ENCODE measurements around the gene CASZ1. TPM values are rescaled to one million over a fixed set of nuclear protein-coding genes. Genes with fewer than 3 reads are reported as not detected.

CASZ1 gene
- polyA plus RNA-seq, 4 donors: 13.5 to 23.0 (median 14.5) TPM

GRCh38 chr1:10760566-10761502, 35.6 kb downstream of the CASZ1 start:
- WGBS, 3 donors: 27 to 68% (median 38%) methylated on average over 17 of the region's 17 CpGs
- peaks cover 6 to 52% (median 28%) of the 10 kb centered on the region in 3 donors for H3K4me1 ChIP-seq (ENCODE audit: control insufficient read depth in 3 of 3, insufficient read depth in 2 of 3, low read depth in 1 of 3, low read length in 2 of 3)
- H3K27me3 ChIP-seq (ENCODE audit: control insufficient read depth in 3 of 3, insufficient read depth in 3 of 3, low read length in 3 of 3): no peaks in the 10 kb centered on the region
- DNase-seq (peak; percentile 76 to 93), FAIRE-seq (no peak)
- peak overlapping the region; percentile 76 to 94 (median 94) for H3K27ac ChIP-seq (ENCODE audit: low read depth in 1 of 3, low read length in 2 of 3)
- H3K36me3 ChIP-seq (ENCODE audit: control insufficient read depth in 3 of 3, insufficient read depth in 2 of 3, low read depth in 1 of 3, low read length in 3 of 3): peaks cover 0 to 55% (median 0%) of the 10 kb centered on the region in 3 donors
- H3K4me3 ChIP-seq (ENCODE audit: low read depth in 1 of 3, low read length in 3 of 3): no peak overlapping the region
- H3K9me3 ChIP-seq (ENCODE audit: control insufficient read depth in 2 of 2, insufficient read depth in 1 of 2, low read depth in 1 of 2, low read length in 1 of 2): no peaks in the 10 kb centered on the region

DNA sequence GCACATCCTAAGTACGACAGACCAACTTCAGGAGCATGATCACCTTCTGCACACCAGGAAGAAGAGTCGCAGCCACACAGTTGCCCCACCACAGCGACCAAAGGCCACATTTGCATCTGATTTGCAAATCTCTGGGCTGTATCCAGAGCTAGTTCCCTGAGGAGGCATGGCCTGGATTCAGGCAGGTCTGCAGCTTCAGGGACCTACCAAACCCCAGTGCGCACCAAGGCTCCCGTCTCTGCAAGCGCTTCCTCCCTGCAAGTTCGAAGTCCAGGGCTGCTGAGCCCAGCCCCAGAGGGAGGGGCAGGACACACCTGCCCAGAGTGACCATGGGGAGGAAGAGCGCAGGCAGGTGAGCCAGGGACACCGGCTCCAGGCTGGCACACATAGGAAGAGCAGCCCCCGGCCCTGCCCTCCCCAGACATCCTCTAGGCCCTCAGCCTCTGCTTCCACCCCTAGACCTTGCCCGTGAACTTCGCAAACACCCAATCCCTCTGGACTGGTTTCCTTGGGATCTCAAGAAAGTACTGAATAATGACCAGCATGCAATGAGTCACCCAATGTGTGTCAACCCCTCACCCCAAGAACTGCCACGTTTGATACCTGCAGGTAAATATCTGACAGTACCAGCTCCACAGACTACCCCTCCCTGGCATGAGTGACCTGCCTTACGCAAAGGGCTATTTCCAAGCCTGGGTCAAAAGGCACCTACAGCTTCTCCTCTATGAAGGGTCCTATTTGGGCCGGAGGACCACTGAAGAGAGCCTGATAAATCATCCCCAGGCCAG, 36.8 kb downstream of the CASZ1 start:
- Histone ChIP-seq H3K36me3 (ENCODE audit: control insufficient read depth in 3 of 3, insufficient read depth in 2 of 3, low read depth in 1 of 3, low read length in 3 of 3) (peaks cover 0 to 58% (median 0%) of the 10 kb centered on the region in 3 donors), H3K4me1 (ENCODE audit: control insufficient read depth in 3 of 3, insufficient read depth in 2 of 3, low read depth in 1 of 3, low read length in 2 of 3) (peaks cover 6 to 50% (median 25%) of the 10 kb centered on the region in 3 donors), H3K27ac (ENCODE audit: low read depth in 1 of 3, low read length in 2 of 3) (peak overlapping the region; percentile 76 to 94 (median 94)), H3K27me3 (ENCODE audit: control insufficient read depth in 3 of 3, insufficient read depth in 3 of 3, low read length in 3 of 3) (no peaks in the 10 kb centered on the region), H3K9me3 (ENCODE audit: control insufficient read depth in 2 of 2, insufficient read depth in 1 of 2, low read depth in 1 of 2, low read length in 1 of 2) (no peaks in the 10 kb centered on the region), H3K4me3 (ENCODE audit: low read depth in 1 of 3, low read length in 3 of 3) (peak overlapping the region in 2 of 3 donors; percentile 8 to 38)
- DNase-seq: peak; percentile 93 to 99
- WGBS, 3 donors: 20 to 65% (median 34%) methylated on average over 15 of the region's 15 CpGs
- no peak for FAIRE-seq

DNA sequence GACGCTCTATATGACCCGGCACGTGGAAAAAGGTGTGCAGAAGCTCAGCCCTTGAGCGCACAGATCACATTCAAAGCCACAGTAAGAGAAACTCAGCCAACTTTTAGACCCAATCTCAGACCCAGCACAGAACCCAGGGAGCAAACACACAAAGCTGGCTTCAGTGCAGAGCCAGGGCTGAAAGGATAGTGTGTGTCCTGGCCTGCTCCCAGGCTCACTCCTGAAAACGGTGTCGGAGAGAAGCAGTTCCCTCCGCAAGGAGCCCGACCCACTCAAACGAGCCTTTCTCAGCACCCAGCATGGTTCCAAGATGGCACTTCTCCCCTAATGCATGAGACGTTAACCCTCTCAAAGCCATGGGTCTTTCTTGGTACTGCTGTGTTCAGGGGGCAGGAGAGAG, 39.6 kb downstream of the CASZ1 start:
- Histone ChIP-seq H3K4me1 (ENCODE audit: control insufficient read depth in 3 of 3, insufficient read depth in 2 of 3, low read depth in 1 of 3, low read length in 2 of 3) (peaks cover 6 to 44% (median 21%) of the 10 kb centered on the region in 3 donors), H3K36me3 (ENCODE audit: control insufficient read depth in 3 of 3, insufficient read depth in 2 of 3, low read depth in 1 of 3, low read length in 3 of 3) (peaks cover 0 to 67% (median 2%) of the 10 kb centered on the region in 3 donors), H3K4me3 (ENCODE audit: low read depth in 1 of 3, low read length in 3 of 3) (no peak overlapping the region), H3K9me3 (ENCODE audit: control insufficient read depth in 2 of 2, insufficient read depth in 1 of 2, low read depth in 1 of 2, low read length in 1 of 2) (no peaks in the 10 kb centered on the region), H3K27me3 (ENCODE audit: control insufficient read depth in 3 of 3, insufficient read depth in 3 of 3, low read length in 3 of 3) (peaks cover 0 to 2% (median 0%) of the 10 kb centered on the region in 3 donors), H3K27ac (ENCODE audit: low read depth in 1 of 3, low read length in 2 of 3) (peak overlapping the region in 2 of 3 donors; percentile 79 to 84)
- DNase-seq (no peak), FAIRE-seq (no peak)
- 75 to 79% (median 76%) methylated on average over 10 of the region's 10 CpGs for WGBS, 3 donors

DNA sequence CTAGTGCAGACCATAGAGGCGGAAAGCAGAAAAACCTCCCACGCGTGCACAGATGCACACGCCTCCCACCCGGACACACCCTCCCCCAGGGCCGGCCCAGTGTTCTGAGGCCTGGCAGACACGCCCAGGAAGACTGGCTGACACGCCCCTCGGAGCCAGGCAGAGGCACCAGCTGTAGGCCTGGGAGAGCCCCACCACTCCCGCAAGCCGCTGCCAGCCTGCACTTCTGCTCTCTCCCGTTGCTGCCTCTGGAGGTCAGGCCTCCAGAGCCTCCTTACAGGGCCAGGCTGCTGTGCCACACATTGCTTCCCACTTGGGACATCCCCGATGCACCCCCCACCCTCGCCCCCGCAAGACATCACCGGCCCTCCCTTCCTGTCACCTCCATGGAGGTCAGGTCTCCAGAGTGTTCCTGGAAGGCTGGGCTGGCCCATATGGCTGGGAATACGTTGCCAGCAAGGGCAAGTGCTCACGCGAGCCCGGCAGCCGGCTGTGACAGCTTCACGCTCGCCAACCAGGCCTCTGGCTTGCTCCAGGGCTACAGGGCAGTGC, 40.4 kb downstream of the CASZ1 start:
- H3K4me1 ChIP-seq (ENCODE audit: control insufficient read depth in 3 of 3, insufficient read depth in 2 of 3, low read depth in 1 of 3, low read length in 2 of 3): peaks cover 4 to 36% (median 18%) of the 10 kb centered on the region in 3 donors
- 12 to 28% (median 26%) methylated on average over 22 to 23 of the region's 23 CpGs for whole genome bisulfite sequencing, 3 donors
- FAIRE-seq (no peak), DNase-seq (peak; percentile 77 to 93)
- H3K27me3 ChIP-seq (ENCODE audit: control insufficient read depth in 3 of 3, insufficient read depth in 3 of 3, low read length in 3 of 3): peaks cover 0 to 2% (median 0%) of the 10 kb centered on the region in 3 donors
- no peaks in the 10 kb centered on the region for H3K9me3 ChIP-seq (ENCODE audit: control insufficient read depth in 2 of 2, insufficient read depth in 1 of 2, low read depth in 1 of 2, low read length in 1 of 2)
- H3K36me3 ChIP-seq (ENCODE audit: control insufficient read depth in 3 of 3, insufficient read depth in 2 of 3, low read depth in 1 of 3, low read length in 3 of 3): peaks cover 0 to 69% (median 2%) of the 10 kb centered on the region in 3 donors
- H3K4me3 ChIP-seq (ENCODE audit: low read depth in 1 of 3, low read length in 3 of 3): no peak overlapping the region
- peak overlapping the region in 2 of 3 donors; percentile 79 to 84 for H3K27ac ChIP-seq (ENCODE audit: low read depth in 1 of 3, low read length in 2 of 3)

DNA sequence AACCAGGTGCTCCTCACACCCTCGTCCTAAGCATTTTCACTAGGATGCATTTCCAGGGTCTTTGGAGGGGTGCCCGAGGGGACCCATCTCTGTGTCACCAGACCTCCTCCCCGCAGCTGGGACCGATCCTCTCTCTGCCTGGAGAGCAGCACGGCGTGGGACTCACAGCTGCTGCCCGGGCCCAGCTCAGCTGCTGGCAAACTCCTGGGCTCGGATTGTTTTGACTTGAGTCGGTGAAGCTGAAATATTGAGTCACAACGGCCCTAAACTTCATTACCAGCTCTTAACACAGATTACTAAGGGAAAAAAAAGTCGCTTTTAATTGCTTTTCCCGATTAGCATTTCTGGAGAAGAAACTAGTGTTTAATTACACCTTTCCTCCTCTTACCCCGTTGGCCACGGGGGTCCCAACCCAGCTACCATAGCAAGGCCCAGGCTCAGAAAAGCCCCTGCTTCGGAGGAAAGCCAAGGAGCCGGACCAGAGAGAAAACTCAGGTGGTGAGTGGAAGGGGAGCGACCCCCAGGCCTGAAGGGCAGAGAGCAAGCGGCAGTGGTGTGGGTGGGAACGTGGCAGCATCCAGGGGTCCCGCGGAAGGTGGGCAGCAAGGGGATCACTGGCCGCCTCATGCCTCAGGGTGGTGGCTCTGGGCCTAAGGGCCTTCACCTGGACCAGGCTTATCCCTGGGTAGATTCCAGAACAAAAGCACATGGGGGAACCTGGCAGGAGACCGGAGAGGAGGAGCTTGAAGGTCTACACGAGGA, 41.7 kb downstream of the CASZ1 start:
- no peak for FAIRE-seq
- Histone ChIP-seq H3K4me1 (ENCODE audit: control insufficient read depth in 3 of 3, insufficient read depth in 2 of 3, low read depth in 1 of 3, low read length in 2 of 3) (peaks cover 0 to 23% (median 15%) of the 10 kb centered on the region in 3 donors), H3K4me3 (ENCODE audit: low read depth in 1 of 3, low read length in 3 of 3) (no peak overlapping the region), H3K36me3 (ENCODE audit: control insufficient read depth in 3 of 3, insufficient read depth in 2 of 3, low read depth in 1 of 3, low read length in 3 of 3) (peaks cover 0 to 63% (median 2%) of the 10 kb centered on the region in 3 donors), H3K9me3 (ENCODE audit: control insufficient read depth in 2 of 2, insufficient read depth in 1 of 2, low read depth in 1 of 2, low read length in 1 of 2) (no peaks in the 10 kb centered on the region), H3K27ac (ENCODE audit: low read depth in 1 of 3, low read length in 2 of 3) (no peak overlapping the region), H3K27me3 (ENCODE audit: control insufficient read depth in 3 of 3, insufficient read depth in 3 of 3, low read length in 3 of 3) (peaks cover 0 to 2% (median 0%) of the 10 kb centered on the region in 3 donors)
- WGBS, 3 donors: 66 to 78% (median 73%) methylated on average over 21 to 24 of the region's 24 CpGs
- DNase-seq: no peak

GRCh38 chr1:10753299-10753698, 43.1 kb downstream of the CASZ1 start:
- no peak overlapping the region for H3K27ac ChIP-seq (ENCODE audit: low read depth in 1 of 3, low read length in 2 of 3)
- 23 to 47% (median 33%) methylated on average over 11 of the region's 11 CpGs for WGBS, 3 donors
- H3K4me3 ChIP-seq (ENCODE audit: low read depth in 1 of 3, low read length in 3 of 3): no peak overlapping the region
- H3K9me3 ChIP-seq (ENCODE audit: control insufficient read depth in 2 of 2, insufficient read depth in 1 of 2, low read depth in 1 of 2, low read length in 1 of 2): no peaks in the 10 kb centered on the region
- H3K4me1 ChIP-seq (ENCODE audit: control insufficient read depth in 3 of 3, insufficient read depth in 2 of 3, low read depth in 1 of 3, low read length in 2 of 3): peaks cover 0 to 15% (median 10%) of the 10 kb centered on the region in 3 donors
- peaks cover 0 to 64% (median 2%) of the 10 kb centered on the region in 3 donors for H3K36me3 ChIP-seq (ENCODE audit: control insufficient read depth in 3 of 3, insufficient read depth in 2 of 3, low read depth in 1 of 3, low read length in 3 of 3)
- peak; percentile 32 to 57 for DNase-seq
- no peak for FAIRE-seq
- H3K27me3 ChIP-seq (ENCODE audit: control insufficient read depth in 3 of 3, insufficient read depth in 3 of 3, low read length in 3 of 3): peaks cover 0 to 2% (median 0%) of the 10 kb centered on the region in 3 donors

DNA sequence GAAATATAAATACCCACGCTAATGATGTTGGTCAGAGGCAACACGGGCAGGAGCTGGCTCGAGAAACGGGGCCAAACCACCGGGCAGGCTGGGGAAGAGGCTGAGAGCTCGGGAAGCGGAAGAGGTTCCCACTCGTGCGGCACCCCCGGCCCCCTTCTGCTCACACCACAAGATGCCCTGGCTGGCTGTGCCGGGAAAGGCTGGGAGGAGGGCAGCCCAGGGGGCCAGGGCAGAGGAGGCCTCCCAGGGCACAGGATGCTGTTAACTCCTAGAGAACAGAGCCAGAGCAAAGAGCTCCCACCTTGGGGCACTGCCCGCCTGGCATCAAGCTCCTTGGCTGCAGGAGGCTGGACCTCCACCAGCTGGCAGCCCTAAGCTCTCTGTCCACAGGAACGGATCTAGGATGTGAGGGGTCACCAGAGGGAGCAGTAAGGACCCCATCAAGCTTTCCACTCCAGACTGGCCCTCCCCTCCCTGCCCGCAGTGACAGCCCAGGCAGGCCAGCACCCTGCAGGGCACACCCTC, 44.8 kb downstream of the CASZ1 start:
- H3K27ac ChIP-seq (ENCODE audit: low read depth in 1 of 3, low read length in 2 of 3): no peak overlapping the region
- 68 to 78% (median 76%) methylated on average over 13 to 14 of the region's 14 CpGs for WGBS, 3 donors
- no peaks in the 10 kb centered on the region for H3K9me3 ChIP-seq (ENCODE audit: control insufficient read depth in 2 of 2, insufficient read depth in 1 of 2, low read depth in 1 of 2, low read length in 1 of 2)
- DNase-seq: no peak
- H3K4me1 ChIP-seq (ENCODE audit: control insufficient read depth in 3 of 3, insufficient read depth in 2 of 3, low read depth in 1 of 3, low read length in 2 of 3): peaks cover 0 to 14% (median 7%) of the 10 kb centered on the region in 3 donors
- H3K36me3 ChIP-seq (ENCODE audit: control insufficient read depth in 3 of 3, insufficient read depth in 2 of 3, low read depth in 1 of 3, low read length in 3 of 3): peaks cover 0 to 69% (median 2%) of the 10 kb centered on the region in 3 donors
- no peak overlapping the region for H3K4me3 ChIP-seq (ENCODE audit: low read depth in 1 of 3, low read length in 3 of 3)
- FAIRE-seq: no peak
- H3K27me3 ChIP-seq (ENCODE audit: control insufficient read depth in 3 of 3, insufficient read depth in 3 of 3, low read length in 3 of 3): peaks cover 0 to 2% (median 0%) of the 10 kb centered on the region in 3 donors
